ENCODE data around the gene SYCE1L.
"Not testable (repeated sequence)": the region's sequence is repeated elsewhere in the genome, so short reads cannot be mapped to it uniquely, and the experiment has no call there.

The SYCE1L gene

GRCh38 chr16:77206533-77206932 lies 7.3 kb downstream of the SYCE1L start:
- DNase-seq: no peak

DNA sequence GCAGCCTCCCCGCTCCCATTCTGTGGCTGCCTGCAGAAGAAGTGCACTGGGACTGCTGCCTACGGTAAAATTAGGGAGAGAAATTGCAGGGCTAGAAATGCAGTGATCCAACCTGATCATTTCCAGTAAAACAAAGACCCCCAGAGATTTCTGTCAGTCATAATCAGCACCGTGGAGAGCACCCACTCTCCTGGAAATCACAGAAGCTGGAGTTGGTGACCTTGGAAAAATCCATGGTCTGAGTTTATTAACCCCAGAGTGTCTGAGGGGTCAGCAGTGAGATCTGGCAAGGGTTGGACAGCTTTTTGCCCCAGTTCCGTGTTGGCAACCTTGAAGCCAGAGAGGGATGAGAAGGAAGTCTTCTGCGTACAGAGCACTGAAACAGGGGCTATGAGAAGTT lies 7.8 kb downstream of the SYCE1L start:
- DNase-seq: no peak

GRCh38 chr16:77208382-77208781 lies 9.2 kb downstream of the SYCE1L start:
- DNase-seq: no peak

DNA sequence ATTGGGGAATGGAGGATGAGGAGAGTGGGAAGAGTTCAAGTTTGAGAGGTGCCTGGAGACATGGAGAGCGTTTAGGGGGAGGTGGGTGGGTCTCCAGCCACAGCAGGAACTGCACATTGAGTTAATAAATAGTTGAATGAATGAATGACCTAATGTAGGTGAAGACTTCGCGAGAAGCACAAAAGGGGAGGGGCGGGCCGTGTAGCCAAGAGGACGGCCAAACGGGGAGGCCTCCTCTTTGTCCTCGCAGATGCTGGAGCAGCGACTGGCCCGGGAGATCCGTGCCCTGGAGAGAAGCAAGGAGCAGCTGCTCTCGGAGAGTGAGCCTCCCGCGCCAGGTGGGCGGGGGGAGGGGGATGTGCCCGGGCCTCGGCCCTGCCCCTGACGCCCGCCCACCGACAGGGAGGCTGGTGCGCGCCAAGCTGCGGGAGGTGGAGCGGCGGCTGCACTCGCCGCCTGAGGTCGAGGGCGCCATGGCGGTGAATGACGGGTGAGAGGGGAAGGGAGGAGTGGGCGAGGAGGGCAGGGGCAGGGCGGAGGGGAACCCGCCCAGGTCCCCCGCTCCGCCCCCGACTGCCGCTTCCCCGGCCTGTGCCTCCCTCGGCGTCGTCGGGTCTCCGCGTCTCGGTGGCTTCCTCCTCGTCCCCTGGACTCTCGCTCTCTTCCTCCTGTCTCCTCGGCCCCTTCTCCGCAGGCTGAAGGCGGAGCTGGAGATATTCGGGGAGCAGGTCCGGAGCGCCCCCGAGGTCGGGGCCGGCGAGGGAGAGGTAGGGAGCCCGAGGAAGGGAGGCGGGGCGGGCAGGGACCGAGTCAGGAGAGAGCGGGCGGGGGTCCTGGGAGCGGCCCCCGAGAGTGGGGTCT lies 12.9 kb downstream of the SYCE1L start:
- DNase-seq: peak; percentile 47

GRCh38 chr16:77212741-77213541 lies 13.7 kb downstream of the SYCE1L start:
- no peak for DNase-seq

GRCh38 chr16:77213542-77214106 lies 14.4 kb downstream of the SYCE1L start:
- DNase-seq: no peak

- DNase-seq: no peak
Measured at GRCh38 chr16:77214411-77215138, 15.4 kb downstream of the SYCE1L start.

DNA sequence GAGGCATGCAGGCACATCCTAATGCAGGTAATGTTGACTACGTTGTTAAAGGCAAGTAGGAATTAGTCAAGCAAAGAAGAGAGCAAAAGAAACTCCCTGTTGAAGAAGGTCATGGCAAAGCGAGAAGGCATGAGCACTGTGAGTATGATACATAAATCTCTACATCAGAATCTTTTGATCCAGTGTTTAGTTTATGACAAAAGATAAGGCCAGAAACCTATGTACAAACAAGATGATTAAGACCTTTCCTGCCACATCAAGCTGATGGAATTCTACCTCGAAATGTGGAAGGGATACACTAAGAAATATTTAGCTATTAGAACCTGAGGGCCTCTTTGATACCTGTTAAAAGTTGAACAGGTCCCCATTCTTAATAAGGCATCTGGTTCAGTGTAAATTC lies 20.2 kb downstream of the SYCE1L start:
- no peak for DNase-seq

- DNase-seq: no peak
Measured at GRCh38 chr16:77220427-77220826, 21.2 kb downstream of the SYCE1L start.

DNA sequence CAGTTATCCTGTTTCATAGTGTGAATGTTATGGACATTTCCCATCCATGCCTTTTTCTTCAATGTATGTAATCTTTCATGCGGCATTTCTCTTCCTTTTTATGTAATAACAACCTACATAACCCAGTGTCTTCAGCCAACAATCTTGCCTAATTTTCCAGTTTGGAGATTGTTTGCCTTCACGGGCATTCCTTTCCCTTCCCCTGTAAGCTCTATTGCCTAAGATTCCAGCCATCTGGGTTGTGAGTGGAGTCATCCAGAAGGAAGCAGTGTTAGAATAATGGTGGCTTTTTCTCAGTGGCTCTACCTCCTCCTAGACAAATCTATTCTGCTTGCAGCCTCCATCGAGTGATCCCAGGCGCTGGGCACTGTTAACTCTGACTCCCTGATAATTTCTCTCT lies 22.3 kb downstream of the SYCE1L start:
- DNase-seq: no peak

- DNase-seq: no peak
Measured at GRCh38 chr16:77223184-77223583, 24.0 kb downstream of the SYCE1L start.

DNA sequence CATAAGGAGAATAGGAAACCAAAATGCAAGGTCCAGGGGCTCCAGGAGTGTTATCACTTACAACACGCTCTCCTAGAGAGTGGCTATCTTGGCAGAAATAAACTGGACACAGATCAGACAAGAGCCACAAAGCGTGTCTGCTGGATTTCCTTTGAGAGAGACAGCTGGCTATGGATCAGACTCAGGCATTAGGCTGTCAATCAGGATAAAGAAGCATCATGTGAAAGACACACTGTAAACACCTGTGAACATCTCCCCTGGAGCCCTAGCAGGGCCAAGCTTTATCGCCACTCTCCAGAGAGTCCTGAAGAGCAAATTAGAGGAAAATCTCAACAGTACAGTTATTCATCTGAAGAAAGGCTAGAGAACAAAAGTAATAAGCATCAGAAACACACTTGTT lies 26.0 kb downstream of the SYCE1L start:
- no peak for DNase-seq

DNA sequence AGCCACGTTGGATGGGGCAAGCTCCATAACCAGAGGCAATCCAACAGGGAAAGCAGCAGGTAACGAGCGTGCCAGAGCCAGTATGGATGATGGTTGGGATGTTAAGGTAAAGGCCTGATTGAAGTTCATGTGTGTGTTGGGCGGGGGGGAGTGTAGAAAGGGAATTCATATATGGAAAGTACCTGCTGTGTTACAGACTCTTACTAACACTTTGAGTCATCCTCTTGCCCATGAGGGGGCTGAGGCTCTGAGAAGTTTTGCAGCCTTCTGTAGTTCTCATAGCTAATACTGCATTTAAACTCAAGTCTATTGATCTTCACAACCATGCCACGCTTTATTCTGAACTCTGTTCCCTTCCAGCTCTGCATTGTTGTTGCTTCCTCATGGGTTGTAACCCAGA lies 28.5 kb downstream of the SYCE1L start:
- DNase-seq: no peak

- DNase-seq: no peak
Measured at GRCh38 chr16:77231047-77231446, 31.8 kb downstream of the SYCE1L start.

DNA sequence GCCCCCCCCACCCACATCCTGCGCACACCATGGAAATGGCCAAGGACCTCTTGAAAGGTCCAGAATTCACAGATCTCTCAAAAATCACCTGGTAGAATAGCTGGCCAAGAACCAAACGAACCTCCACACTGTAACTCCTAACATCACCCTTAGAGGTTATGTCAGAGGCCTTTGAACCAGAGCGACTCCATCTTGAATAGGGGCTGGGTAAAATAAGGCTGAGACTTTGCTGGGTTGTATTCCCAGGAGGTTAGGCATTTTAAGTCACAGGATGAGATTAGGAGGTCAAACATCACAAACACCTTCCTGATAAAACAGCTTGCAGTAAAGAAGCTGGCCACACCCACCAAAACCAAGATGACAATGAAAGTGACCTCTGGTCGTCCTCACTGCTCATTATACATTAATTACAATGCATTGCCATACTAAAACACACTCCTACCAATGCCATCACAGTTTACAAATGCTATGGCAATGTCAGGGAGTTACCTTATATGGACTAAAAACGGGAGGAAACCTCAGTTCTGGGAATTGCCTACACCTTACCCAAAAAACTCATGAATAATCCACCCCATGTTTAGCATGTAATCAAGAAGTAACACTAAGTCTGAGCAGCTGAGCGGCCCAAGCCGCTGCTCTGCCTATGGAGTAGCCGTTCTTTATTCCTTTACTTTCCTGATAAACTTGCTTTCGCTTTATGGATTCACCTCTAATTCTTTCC lies 34.8 kb downstream of the SYCE1L start:
- no peak for DNase-seq

DNA sequence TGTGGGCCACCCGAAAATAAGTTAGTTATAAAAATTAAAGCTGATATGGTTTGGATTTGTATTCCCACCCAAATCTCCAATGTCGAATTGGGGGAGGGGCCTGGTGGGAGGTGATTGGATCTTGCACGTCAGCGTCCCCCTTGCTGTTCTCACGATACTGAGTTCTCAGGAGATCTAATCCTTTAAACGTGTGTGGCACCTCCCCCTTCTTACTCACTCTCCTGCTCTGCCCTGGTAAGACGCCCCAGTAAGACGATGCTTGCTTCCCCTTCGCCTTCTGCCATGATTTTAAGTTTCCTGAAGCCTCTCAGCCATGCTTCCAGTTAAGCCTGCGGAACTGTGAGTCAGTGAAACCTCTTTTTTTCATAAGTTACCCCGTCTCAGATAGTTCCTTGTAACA lies 35.4 kb downstream of the SYCE1L start:
- DNase-seq: no peak

DNA sequence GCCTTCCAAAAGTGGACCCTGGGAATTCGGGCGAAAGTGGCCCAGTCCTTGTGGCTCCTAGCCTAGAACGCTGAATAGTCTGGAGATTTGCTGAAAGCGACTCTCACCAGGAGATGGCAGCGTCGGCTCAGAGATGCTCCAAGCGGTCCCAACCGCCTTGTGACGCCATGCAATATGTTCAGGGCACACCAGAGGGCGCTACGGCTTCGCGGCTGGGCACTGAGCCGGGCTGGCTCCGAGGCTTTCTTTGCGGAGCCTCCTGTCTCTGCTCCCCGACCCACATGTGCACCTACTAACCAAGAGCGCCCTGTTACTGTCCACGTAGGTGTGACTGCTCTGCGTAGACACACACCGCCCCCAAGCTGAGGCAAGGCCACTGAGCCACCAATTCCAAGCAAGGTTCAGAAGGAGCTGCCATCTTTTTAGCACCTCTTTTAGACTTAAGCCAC lies 36.9 kb downstream of the SYCE1L start:
- DNase-seq: peak; percentile 18

GRCh38 chr16:77238593-77238992 lies 39.4 kb downstream of the SYCE1L start:
- DNase-seq: peak; percentile 40

GRCh38 chr16:77242471-77242870 lies 43.3 kb downstream of the SYCE1L start:
- not testable (repeated sequence) for DNase-seq

DNA sequence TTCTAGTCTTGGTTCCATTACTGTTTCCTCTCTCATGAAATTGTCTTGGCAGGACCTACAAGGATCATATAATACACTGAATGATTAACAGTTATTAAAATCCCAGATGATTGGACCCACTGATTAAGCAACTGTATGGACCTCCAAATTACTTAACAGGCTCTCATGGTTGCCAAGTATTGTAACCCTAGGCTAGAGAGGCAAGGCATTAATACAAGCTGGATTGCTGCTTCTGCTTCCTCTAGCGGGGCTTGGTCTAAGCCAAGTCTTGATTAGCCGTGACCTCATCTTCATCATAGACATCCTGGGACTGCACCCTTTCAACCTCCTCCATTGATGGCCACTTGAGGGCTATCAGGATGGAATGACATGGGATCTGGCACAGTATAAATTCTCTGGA lies 46.9 kb downstream of the SYCE1L start:
- no peak for DNase-seq

GRCh38 chr16:77250400-77250799 lies 51.2 kb downstream of the SYCE1L start:
- DNase-seq: no peak
